Pancreas (tissue), 10 donors: ENCODE results near the gene PLEKHA5. TPM values are rescaled to one million over a fixed set of nuclear protein-coding genes. Genes with fewer than 3 reads are reported as not detected.
"Not testable (repeated sequence)": the region's sequence is repeated elsewhere in the genome, so short reads cannot be mapped to it uniquely, and the experiment has no call there.

ENCODE experiments used
- ATAC-seq, 4 donors: fragments of 200-7000 bp; cut with Tn5 transposase; one replicate each; pipeline versions ENCODE4 v1.8.0 to v1.9.1; 2020; ENCODE audit warnings: mild to moderate bottlenecking in 4 of 4, moderate library complexity in 4 of 4
- DNase-seq, 6 donors: peaks; one replicate each; pipeline ENCODE4 v3.0.0-alpha.2; 2020
- FAIRE-seq: peaks from 2 replicates; lab custom pipeline; 2012; peaks lifted over from hg19 to GRCh38; lab: Jason Lieb, UNC
- H3K27ac ChIP-seq, 4 donors: fragments of 200-600 bp; sonication (generic); 1 replicate in 3 of 4; 2 replicates in 1 of 4; pipeline versions ENCODE4 v1.5.0 to v1.8.0; 2020
- H3K27me3 ChIP-seq, 4 donors: fragments of 200-600 bp; one replicate each; pipeline ENCODE4 v1.8.0; 2021
- H3K36me3 ChIP-seq, 3 donors: fragments of 200-600 bp; sonication (generic) in 1 of 3; one replicate each; pipeline versions ENCODE4 v1.5.0 to v1.8.0; 2020 to 2021
- H3K4me1 ChIP-seq, 3 donors: fragments of 200-600 bp; one replicate each; pipeline ENCODE4 v1.8.0; 2021
- H3K4me3 ChIP-seq, 4 donors: fragments of 200-600 bp; sonication (generic) in 2 of 4; one replicate each; pipeline versions ENCODE4 v1.5.0 to v1.8.0; 2020 to 2021
- H3K9me3 ChIP-seq, 4 donors: fragments of 200-600 bp; one replicate each; pipeline ENCODE4 v1.8.0; 2021
- WGBS, 2 donors: extraction: QIAGEN DNeasy Blood & Tissue Kit; methylation state at CpG; one replicate each; pipeline ENCODE4 v1.1.7; 2013; 5-methylcytosine and 5-hydroxymethylcytosine counted together
- intact Hi-C, 3 donors: fragments of 100-400 bp; cut with DNase I; formaldehyde crosslinking; loops; one replicate each; pipeline versions ENCODE4 v1.11.1 to v1.14.2; 2022
- polyA plus RNA-seq, 2 donors: library from polyadenylated mRNA; stranded (reverse); fragments of 200-250 nt; gene quantifications; one replicate each; pipeline ENCODE4 v1.2.3, GENCODE V29; 2013
- total RNA-seq, 6 donors: library from RNA; stranded (reverse); fragmentation: NEBNext Ultra II Directional in 4 of 6; extraction: Animal tissue kit (Norgen Biotek cat#: 25700) in 4 of 6; gene quantifications; one replicate each; pipeline versions ENCODE4 v1.2.1 to v1.2.4, GENCODE V29; 2021 to 2023
- TF ChIP-seq, protein P1 (sequence below), 4 donors: fragments of 200-600 bp; sonication (generic) in 3 of 4; IDR thresholded peaks; one replicate each; pipeline versions ENCODE4 v1.5.0 to v1.8.0; 2021; ENCODE audit warnings: antibody characterized with exemption in 4 of 4
- donor health status: healthy with polysubstance abuse.
- donor health status: DM: no; HTN: no; CAD: no; lungs with moderate emphysema.
- donor health status: DM: no; HTN: no; CAD: no.
- donor health status: control.
- donor health status: control.
- donor health status: Bipolar disorder and iron deficiency.
- donor health status: DM: yes; HTN: yes; CAD: no.
- donor health status: DM: no; HTN: no; CAD: no.
- donor health status: DM: no; HTN: no; CAD: no.
- donor health status: DM: yes; HTN: yes; CAD: no.

The PLEKHA5 gene
- total and polyA plus RNA-seq, 8 donors, result 10.3 to 26.4 (median 17.5) TPM

DNA sequence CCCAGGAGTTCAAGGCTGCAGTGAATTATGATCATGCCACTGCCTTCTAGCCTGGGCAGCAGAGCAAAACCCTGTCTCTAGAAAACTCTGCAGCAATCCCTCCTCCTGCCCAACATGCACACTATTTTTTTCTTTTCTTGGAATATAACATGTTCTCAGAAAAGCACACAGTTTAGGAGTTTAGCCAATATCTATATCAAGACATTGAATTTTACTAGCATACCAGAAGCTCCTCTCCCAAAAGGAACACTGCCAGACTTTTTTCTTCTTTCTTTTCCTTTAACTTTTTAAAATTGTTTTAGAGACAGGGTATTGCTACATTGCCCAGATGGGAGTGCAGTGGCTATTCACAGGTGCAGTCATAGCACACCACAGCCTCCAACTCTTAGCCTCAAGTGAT is 202.7 kb downstream of the PLEKHA5 start:
- Histone ChIP-seq H3K4me1 (no peaks in the 10 kb centered on the region), H3K9me3 (no peaks in the 10 kb centered on the region), H3K4me3 (no peak overlapping the region), H3K27ac (no peak overlapping the region), H3K36me3 (peaks cover 0 to 5% (median 0%) of the 10 kb centered on the region in 3 donors), H3K27me3 (no peaks in the 10 kb centered on the region)
- FAIRE-seq, result no peak
- no peak for ATAC-seq
- DNase-seq, result no peak
- intact Hi-C loops, result no loop called here
- TF ChIP-seq, protein P1, sequence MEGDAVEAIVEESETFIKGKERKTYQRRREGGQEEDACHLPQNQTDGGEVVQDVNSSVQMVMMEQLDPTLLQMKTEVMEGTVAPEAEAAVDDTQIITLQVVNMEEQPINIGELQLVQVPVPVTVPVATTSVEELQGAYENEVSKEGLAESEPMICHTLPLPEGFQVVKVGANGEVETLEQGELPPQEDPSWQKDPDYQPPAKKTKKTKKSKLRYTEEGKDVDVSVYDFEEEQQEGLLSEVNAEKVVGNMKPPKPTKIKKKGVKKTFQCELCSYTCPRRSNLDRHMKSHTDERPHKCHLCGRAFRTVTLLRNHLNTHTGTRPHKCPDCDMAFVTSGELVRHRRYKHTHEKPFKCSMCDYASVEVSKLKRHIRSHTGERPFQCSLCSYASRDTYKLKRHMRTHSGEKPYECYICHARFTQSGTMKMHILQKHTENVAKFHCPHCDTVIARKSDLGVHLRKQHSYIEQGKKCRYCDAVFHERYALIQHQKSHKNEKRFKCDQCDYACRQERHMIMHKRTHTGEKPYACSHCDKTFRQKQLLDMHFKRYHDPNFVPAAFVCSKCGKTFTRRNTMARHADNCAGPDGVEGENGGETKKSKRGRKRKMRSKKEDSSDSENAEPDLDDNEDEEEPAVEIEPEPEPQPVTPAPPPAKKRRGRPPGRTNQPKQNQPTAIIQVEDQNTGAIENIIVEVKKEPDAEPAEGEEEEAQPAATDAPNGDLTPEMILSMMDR (IDR thresholded peaks at IDR 0.05), result no peak

DNA sequence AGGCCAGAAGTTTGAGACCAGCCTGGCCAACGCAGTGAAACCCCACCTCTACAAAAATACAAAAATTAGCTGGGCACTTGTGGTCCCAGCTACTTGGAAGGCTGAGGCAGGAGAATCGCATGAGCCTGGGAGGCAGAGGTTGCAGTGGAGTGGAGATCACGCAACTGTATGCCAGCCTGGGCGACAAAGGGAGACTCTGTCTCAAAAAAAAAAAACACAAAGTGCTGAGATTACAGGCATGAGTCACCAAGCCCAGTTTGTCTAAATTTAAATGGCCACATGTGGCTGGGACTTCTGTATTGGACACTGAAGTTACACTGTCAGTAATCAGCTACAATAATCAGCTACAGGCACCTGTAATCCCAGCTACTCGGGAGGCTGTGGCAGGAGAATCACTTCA is 208.9 kb downstream of the PLEKHA5 start:
- 98 to 99% methylated on average over 5 of the region's 5 CpGs for WGBS, 2 donors
- DNase-seq (peak in 1 of 6 donors; percentile 14), ATAC-seq (no peak), FAIRE-seq (no peak)
- TF ChIP-seq, protein P1 (IDR thresholded peaks at IDR 0.05), result no peak
- Histone ChIP-seq H3K36me3 (peaks cover 4 to 16% (median 5%) of the 10 kb centered on the region in 3 donors), H3K4me1 (no peaks in the 10 kb centered on the region), H3K9me3 (peaks cover 0 to 2% (median 0%) of the 10 kb centered on the region in 4 donors), H3K4me3 (no peak overlapping the region), H3K27me3 (no peaks in the 10 kb centered on the region), H3K27ac (no peak overlapping the region)
- intact Hi-C loops, result no loop called here

DNA sequence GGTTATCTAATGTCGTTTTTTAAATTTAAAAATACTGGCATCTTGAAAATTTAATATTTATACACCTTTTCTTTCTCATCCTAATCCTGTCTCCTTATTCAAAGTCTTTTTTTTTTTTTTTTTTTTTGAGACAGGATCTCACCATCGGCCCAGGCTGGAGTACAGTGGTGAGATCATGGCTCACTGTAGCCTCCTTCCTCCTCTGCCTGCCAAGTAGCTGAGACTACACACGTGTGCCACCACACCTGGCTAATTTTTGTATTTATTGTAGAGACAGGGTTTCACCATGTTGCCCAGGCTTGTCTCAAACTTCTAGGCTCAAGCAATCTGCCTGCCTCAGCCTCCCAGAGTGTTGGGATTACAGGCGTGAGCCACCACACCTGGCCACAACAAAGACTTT is 221.3 kb downstream of the PLEKHA5 start:
- peak in 1 of 4 donors; percentile 45 for ATAC-seq
- FAIRE-seq, H3K27me3 ChIP-seq, intact Hi-C loops, H3K27ac ChIP-seq, H3K9me3 ChIP-seq, H3K4me3 ChIP-seq, H3K4me1 ChIP-seq: not testable (repeated sequence)
- DNase-seq, result peak in 1 of 6 donors; percentile 12
- WGBS, 2 donors, result 79 to 90% methylated on average over 4 of the region's 4 CpGs
- H3K36me3 ChIP-seq, result peaks cover 0 to 43% (median 9%) of the 10 kb centered on the region in 3 donors

DNA sequence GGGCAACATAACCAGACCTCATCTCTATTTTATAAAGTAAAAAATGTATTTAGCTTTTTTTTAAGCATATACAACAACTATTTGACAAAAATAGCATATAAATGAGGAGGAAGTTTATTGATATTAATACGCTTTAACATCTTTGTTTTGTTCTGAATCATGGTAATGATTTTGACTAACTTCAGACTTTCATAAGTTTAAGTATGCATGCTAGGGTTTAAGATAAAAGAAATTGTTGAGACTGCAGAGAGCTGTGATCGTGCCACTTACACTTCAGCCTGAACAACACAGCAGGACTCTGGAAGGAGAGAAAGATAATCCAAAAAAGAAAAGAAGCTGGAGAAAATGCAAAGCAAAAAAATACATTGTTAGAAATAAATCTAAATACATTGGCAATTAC is 221.8 kb downstream of the PLEKHA5 start:
- Histone ChIP-seq H3K36me3 (peaks cover 0 to 48% (median 9%) of the 10 kb centered on the region in 3 donors), H3K4me3 (no peak overlapping the region), H3K4me1 (no peaks in the 10 kb centered on the region), H3K27me3 (no peaks in the 10 kb centered on the region), H3K9me3 (no peaks in the 10 kb centered on the region), H3K27ac (no peak overlapping the region)
- ATAC-seq, result no peak
- WGBS, 2 donors, result 95 to 100% methylated on average over 2 of the region's 2 CpGs
- no peak for FAIRE-seq
- intact Hi-C loops, result no loop called here
- TF ChIP-seq, protein P1 (IDR thresholded peaks at IDR 0.05), result no peak
- no peak for DNase-seq

DNA sequence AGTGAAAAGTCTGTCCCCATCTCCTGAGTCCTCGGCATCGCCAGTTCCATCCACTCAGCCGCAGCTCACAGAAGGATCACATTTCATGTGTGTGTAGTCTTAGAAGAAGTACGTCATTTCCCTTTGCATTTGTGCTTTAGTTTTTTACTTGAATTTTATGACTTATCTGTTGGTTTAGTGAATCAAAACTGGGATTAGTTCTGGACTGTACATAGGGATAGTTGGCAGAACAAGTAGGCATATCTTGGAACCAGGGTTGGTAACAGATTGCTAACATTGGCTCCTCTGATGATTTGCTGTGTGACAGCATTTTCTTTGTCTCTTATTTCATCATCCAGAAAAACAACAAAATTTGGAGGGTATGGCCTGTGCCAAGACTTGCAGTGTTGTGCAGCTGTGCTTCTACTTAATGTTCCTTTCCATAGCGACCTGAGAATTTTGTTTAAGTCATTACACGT is 240.2 kb downstream of the PLEKHA5 start:
- Histone ChIP-seq H3K27me3 (no peaks in the 10 kb centered on the region), H3K27ac (no peak overlapping the region), H3K4me3 (no peak overlapping the region), H3K36me3 (peaks cover 7 to 33% (median 9%) of the 10 kb centered on the region in 3 donors), H3K9me3 (no peaks in the 10 kb centered on the region), H3K4me1 (no peaks in the 10 kb centered on the region)
- intact Hi-C loops, result no loop called here
- DNase-seq (no peak), ATAC-seq (no peak), FAIRE-seq (no peak)
- WGBS, 2 donors, result 91% methylated on average over 6 of the region's 6 CpGs
- TF ChIP-seq, protein P1 (IDR thresholded peaks at IDR 0.05), result no peak
